ENCODE data around the gene PKIG.
"Not testable (repeated sequence)": the region's sequence is repeated elsewhere in the genome, so short reads cannot be mapped to it uniquely, and the experiment has no call there.

PKIG gene

GRCh38 chr20:44572551-44573500, 9.6 kb upstream of the PKIG start:
- DNase-seq (ENCODE audit: low spot score) = no peak

GRCh38 chr20:44573501-44573869, 8.9 kb upstream of the PKIG start:
- DNase-seq (ENCODE audit: low spot score) = no peak

- DNase-seq (ENCODE audit: low spot score) = no peak
Observed at GRCh38 chr20:44574372-44574771, 8.0 kb upstream of the PKIG start.

- DNase-seq (ENCODE audit: low spot score) = peak; percentile 12
Observed at GRCh38 chr20:44576297-44576696, 6.1 kb upstream of the PKIG start.

GRCh38 chr20:44579313-44580081, 2.9 kb upstream of the PKIG start:
- no peak for DNase-seq (ENCODE audit: low spot score)

GRCh38 chr20:44580581-44581268, 1.7 kb upstream of the PKIG start:
- DNase-seq (ENCODE audit: low spot score) = no peak

GRCh38 chr20:44581515-44581914, 864 bp upstream of the PKIG start:
- no peak for DNase-seq (ENCODE audit: low spot score)

- DNase-seq (ENCODE audit: low spot score) = no peak
Observed at GRCh38 chr20:44583157-44583556, 778 bp downstream of the PKIG start.

GRCh38 chr20:44584162-44584561, 1.8 kb downstream of the PKIG start:
- no peak for DNase-seq (ENCODE audit: low spot score)

GRCh38 chr20:44585057-44585963, 2.9 kb downstream of the PKIG start:
- no peak for DNase-seq (ENCODE audit: low spot score)

GRCh38 chr20:44586289-44586911, 4.0 kb downstream of the PKIG start:
- no peak for DNase-seq (ENCODE audit: low spot score)

GRCh38 chr20:44587035-44587980, 4.9 kb downstream of the PKIG start:
- no peak for DNase-seq (ENCODE audit: low spot score)

GRCh38 chr20:44588321-44588720, 5.9 kb downstream of the PKIG start:
- DNase-seq (ENCODE audit: low spot score) = not testable (repeated sequence)

GRCh38 chr20:44589537-44589936, 7.2 kb downstream of the PKIG start:
- no peak for DNase-seq (ENCODE audit: low spot score)

GRCh38 chr20:44590980-44591778, 8.8 kb downstream of the PKIG start:
- DNase-seq (ENCODE audit: low spot score) = no peak

- DNase-seq (ENCODE audit: low spot score) = no peak
Observed at GRCh38 chr20:44592366-44592765, 10.0 kb downstream of the PKIG start.

- DNase-seq (ENCODE audit: low spot score) = no peak
Observed at GRCh38 chr20:44593751-44594150, 11.4 kb downstream of the PKIG start.

- no peak for DNase-seq (ENCODE audit: low spot score)
Observed at GRCh38 chr20:44594730-44595129, 12.4 kb downstream of the PKIG start.

GRCh38 chr20:44596010-44596409, 13.6 kb downstream of the PKIG start:
- DNase-seq (ENCODE audit: low spot score) = no peak
